ENCODE measurements around the gene CSTF2T.
A peak's percentile ranks its signal among the peaks of the same experiment; 100 is the strongest.

Gene CSTF2T

DNA sequence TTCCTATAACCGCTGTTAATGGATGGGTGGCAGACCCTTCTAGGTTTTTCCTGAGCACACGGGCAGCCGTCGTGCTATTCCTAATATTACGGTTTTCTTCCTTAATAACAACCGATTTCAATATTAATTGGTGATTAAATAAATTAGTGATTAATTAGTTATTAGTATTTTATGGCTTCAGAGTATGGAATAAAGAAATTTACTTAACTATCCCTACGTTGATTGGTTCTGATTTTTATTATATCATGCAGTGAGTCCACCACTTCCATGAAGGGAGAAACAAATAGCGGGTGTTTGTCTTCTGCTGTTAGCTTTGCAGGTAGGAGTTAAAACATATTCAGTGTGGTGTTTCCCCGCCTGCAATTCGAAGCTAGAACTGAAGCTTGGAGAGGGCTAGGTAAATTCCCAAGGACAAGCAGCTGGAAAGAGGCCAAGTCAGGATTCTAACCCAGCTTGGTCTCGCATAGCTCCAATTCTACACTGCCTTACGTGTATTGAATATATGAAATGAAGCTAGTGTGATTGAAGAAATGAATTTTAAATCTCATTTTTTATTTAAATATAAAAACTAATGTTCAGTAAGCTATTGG lies 928 bp upstream of the CSTF2T start (continued):
- TF ChIP-seq TSHZ1 (tag by site-specific recombination; IDR thresholded peaks at IDR 0.05; ENCODE audit: borderline replicate concordance) (no peak), ZNF843 (tag by site-specific recombination; IDR thresholded peaks at IDR 0.05) (no peak)

DNA sequence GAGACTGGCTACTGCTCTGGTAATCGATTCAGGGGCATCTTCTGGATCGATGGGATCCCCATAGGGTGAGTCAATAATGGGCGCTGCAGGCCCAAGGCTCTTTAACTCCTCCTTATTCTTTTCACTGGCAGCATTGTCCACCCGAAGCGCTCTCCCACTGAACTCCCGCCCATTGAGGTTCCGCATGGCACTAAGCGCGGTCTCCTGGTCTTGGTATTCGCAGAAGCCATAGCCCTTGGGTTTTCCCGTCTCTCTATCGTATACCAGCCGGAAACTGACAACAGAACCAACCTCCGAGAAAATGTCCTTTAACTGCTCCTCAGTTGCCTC lies 285 bp downstream of the CSTF2T start:
- ChIA-PET POLR2A (interaction anchor here (1.2 kb wide), 1 partner anchor 625 kb away, joined by 3 read pairs; the partner anchor contains the start of gene PRKG1), CTCF (interaction anchor here (0.9 kb wide), 1 partner anchor 18 kb away, joined by 3 read pairs; no protein-coding TSS in a partner anchor)
- H3K4me3 ChIP-seq (ENCODE audit: low read depth, low read length): peak overlapping the region; percentile 66
- peaks cover 11% of the 10 kb centered on the region for H3K4me1 ChIP-seq (ENCODE audit: control insufficient read depth, insufficient read depth, low read length)
- H3K9me3 ChIP-seq (ENCODE audit: control insufficient read depth, insufficient read depth, low read depth, low read length): no peaks in the 10 kb centered on the region
- peak; percentile 6 for TF ChIP-seq ZBTB26 (tag by site-specific recombination; optimal IDR thresholded peaks at IDR 0.05)
- TF ChIP-seq, protein P1, sequence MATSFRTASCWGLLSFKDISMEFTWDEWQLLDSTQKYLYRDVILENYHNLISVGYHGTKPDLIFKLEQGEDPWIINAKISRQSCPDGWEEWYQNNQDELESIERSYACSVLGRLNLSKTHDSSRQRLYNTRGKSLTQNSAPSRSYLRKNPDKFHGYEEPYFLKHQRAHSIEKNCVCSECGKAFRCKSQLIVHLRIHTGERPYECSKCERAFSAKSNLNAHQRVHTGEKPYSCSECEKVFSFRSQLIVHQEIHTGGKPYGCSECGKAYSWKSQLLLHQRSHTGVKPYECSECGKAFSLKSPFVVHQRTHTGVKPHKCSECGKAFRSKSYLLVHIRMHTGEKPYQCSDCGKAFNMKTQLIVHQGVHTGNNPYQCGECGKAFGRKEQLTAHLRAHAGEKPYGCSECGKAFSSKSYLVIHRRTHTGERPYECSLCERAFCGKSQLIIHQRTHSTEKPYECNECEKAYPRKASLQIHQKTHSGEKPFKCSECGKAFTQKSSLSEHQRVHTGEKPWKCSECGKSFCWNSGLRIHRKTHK (tag by site-specific recombination; IDR thresholded peaks at IDR 0.05): no peak
- peaks cover 0 to 18% of the 10 kb centered on the region in 2 experiments; a peak in 1 of 3 replicates for H3K36me3 ChIP-seq (ENCODE audit: control insufficient read depth in 2 of 2, insufficient read depth in 1 of 2, low read length in 2 of 2)
- peak overlapping the region; percentile 93 for H3K27ac ChIP-seq (ENCODE audit: extremely low read depth, low read depth, low read length)

GRCh38 chr10:51698473-51699063 lies 827 bp downstream of the CSTF2T start:
- H3K4me3 ChIP-seq (ENCODE audit: low read depth, low read length): peak overlapping the region; percentile 66
- TF ChIP-seq ZNF140 (tag by site-specific recombination; IDR thresholded peaks at IDR 0.05): no peak
- no peak for TF ChIP-seq KLF1 (tag by site-specific recombination; IDR thresholded peaks at IDR 0.05)
- H3K36me3 ChIP-seq (ENCODE audit: control insufficient read depth in 2 of 2, insufficient read depth in 1 of 2, low read length in 2 of 2): peaks cover 0 to 18% of the 10 kb centered on the region in 2 experiments; a peak in 1 of 3 replicates
- no peaks in the 10 kb centered on the region for H3K9me3 ChIP-seq (ENCODE audit: control insufficient read depth, insufficient read depth, low read depth, low read length)
- peak overlapping the region; percentile 93 for H3K27ac ChIP-seq (ENCODE audit: extremely low read depth, low read depth, low read length)
- CTCF ChIA-PET: interaction anchor here (0.9 kb wide), 1 partner anchor 17 kb away, joined by 3 read pairs; no protein-coding TSS in a partner anchor
- POLR2A ChIA-PET: interaction anchor here (1.2 kb wide), 1 partner anchor 625 kb away, joined by 3 read pairs; the partner anchor contains the start of gene PRKG1
- H3K4me1 ChIP-seq (ENCODE audit: control insufficient read depth, insufficient read depth, low read length): peaks cover 11% of the 10 kb centered on the region

- peaks cover 0 to 18% of the 10 kb centered on the region in 2 experiments; a peak in 1 of 3 replicates for H3K36me3 ChIP-seq (ENCODE audit: control insufficient read depth in 2 of 2, insufficient read depth in 1 of 2, low read length in 2 of 2)
- TF ChIP-seq ZNF16 (tag by site-specific recombination; IDR thresholded peaks at IDR 0.05; ENCODE audit: low read depth) (no peak), PRDM1 (tag by site-specific recombination; IDR thresholded peaks at IDR 0.05) (peak; percentile 40)
- peaks cover 11% of the 10 kb centered on the region for H3K4me1 ChIP-seq (ENCODE audit: control insufficient read depth, insufficient read depth, low read length)
- no peak overlapping the region for H3K27ac ChIP-seq (ENCODE audit: extremely low read depth, low read depth, low read length)
- H3K4me3 ChIP-seq (ENCODE audit: low read depth, low read length): no peak overlapping the region
- ChIA-PET CTCF (no interaction called here), POLR2A (no interaction called here)
- no peaks in the 10 kb centered on the region for H3K9me3 ChIP-seq (ENCODE audit: control insufficient read depth, insufficient read depth, low read depth, low read length)
Observed at GRCh38 chr10:51696251-51696650, 3.1 kb downstream of the CSTF2T start.
